HepG2 (cell line): ENCODE data around the gene PHF3. TPM values are rescaled to one million over a fixed set of nuclear protein-coding genes. Genes with fewer than 3 reads are reported as not detected.

ENCODE experiments used
- ARID3A ChIP-seq: IDR thresholded peaks from 2 replicates; pipeline ENCODE4 v1.6.1; 2012; ENCODE audit warnings: low read depth, low read length, improper control_type of control experiment
- CEBPZ ChIP-seq: IDR thresholded peaks from 2 replicates; pipeline ENCODE4 v1.6.1; 2012; ENCODE audit warnings: low read length, improper control_type of control experiment
- CENPT ChIP-seq: sonication (generic); formaldehyde crosslinking; IDR thresholded peaks from 2 replicates; pipeline ENCODE4 v1.8.0; 2022; ENCODE audit warnings: low read depth, mild to moderate bottlenecking, moderate library complexity, missing genetic modification reagents
- DBP ChIP-seq: sonication (generic); formaldehyde crosslinking; IDR thresholded peaks from 2 replicates; pipeline ENCODE4 v1.4.0; 2020; ENCODE audit warnings: missing genetic modification reagents; ENCODE audit errors: not compliant biosample characterization
- FOXA1 ChIP-seq, 2 experiments: fragments of 450-650 bp in 1 of 2; sonication (generic) in 1 of 2; formaldehyde crosslinking in 1 of 2; IDR thresholded peaks; 2 replicates each; pipeline versions ENCODE4 v1.4.0 to v1.6.1; 2016 to 2020; ENCODE audit warnings: missing genetic modification reagents in 1 of 2
- GZF1 ChIP-seq: sonication (generic); formaldehyde crosslinking; IDR thresholded peaks from 2 replicates; pipeline ENCODE4 v1.5.1; 2020; ENCODE audit warnings: mild to moderate bottlenecking, missing genetic modification reagents
- HOMEZ ChIP-seq: IDR thresholded peaks from 2 replicates; pipeline ENCODE4 v1.6.1; 2016; ENCODE audit warnings: low read depth
- JUND ChIP-seq: sonication (generic); formaldehyde crosslinking; IDR thresholded peaks from 2 replicates; pipeline ENCODE4 v1.8.0; 2022; ENCODE audit warnings: mild to moderate bottlenecking, missing genetic modification reagents
- MED8 ChIP-seq: sonication (generic); formaldehyde crosslinking; IDR thresholded peaks from 2 replicates; pipeline ENCODE4 v1.8.1; 2023; ENCODE audit warnings: mild to moderate bottlenecking, missing genetic modification reagents; ENCODE audit not compliant: insufficient replicate concordance
- MTF2 ChIP-seq: sonication (generic); formaldehyde crosslinking; IDR thresholded peaks from 2 replicates; pipeline ENCODE4 v1.5.0; 2020; ENCODE audit warnings: missing genetic modification reagents, borderline replicate concordance
- NFE2 ChIP-seq: sonication (generic); formaldehyde crosslinking; IDR thresholded peaks from 2 replicates; pipeline ENCODE4 v1.4.0; 2020; ENCODE audit warnings: missing genetic modification reagents
- RFXANK ChIP-seq: IDR thresholded peaks from 2 replicates; pipeline ENCODE4 v1.6.1; 2016
- RFXAP ChIP-seq: sonication (generic); formaldehyde crosslinking; IDR thresholded peaks from 2 replicates; pipeline ENCODE4 v1.4.0; 2020; ENCODE audit warnings: missing genetic modification reagents, borderline replicate concordance
- SMYD3 ChIP-seq: sonication (generic); formaldehyde crosslinking; IDR thresholded peaks from 2 replicates; pipeline ENCODE4 v1.8.1; 2023; ENCODE audit warnings: mild to moderate bottlenecking, missing genetic modification reagents
- ZNF160 ChIP-seq: sonication (generic); formaldehyde crosslinking; IDR thresholded peaks from 2 replicates; pipeline ENCODE4 v1.8.0; 2022; ENCODE audit warnings: mild to moderate bottlenecking, inconsistent platforms, missing genetic modification reagents
- ZNF282 ChIP-seq: fragments of 450-650 bp; IDR thresholded peaks from 2 replicates; pipeline ENCODE4 v1.6.1; 2018; ENCODE audit not compliant: partially characterized antibody
- ZNF317 ChIP-seq: sonication (generic); formaldehyde crosslinking; IDR thresholded peaks from 2 replicates; pipeline ENCODE4 v1.5.0; 2020; ENCODE audit warnings: mild to moderate bottlenecking, missing genetic modification reagents
- ZNF567 ChIP-seq: sonication (generic); formaldehyde crosslinking; IDR thresholded peaks from 2 replicates; pipeline ENCODE4 v1.8.1; 2023; ENCODE audit warnings: mild to moderate bottlenecking, missing genetic modification reagents, borderline replicate concordance
- ZNF777 ChIP-seq: sonication (generic); formaldehyde crosslinking; IDR thresholded peaks from 2 replicates; pipeline ENCODE4 v1.4.0; 2020; ENCODE audit warnings: missing genetic modification reagents
- ZSCAN29 ChIP-seq: sonication (generic); formaldehyde crosslinking; conservative IDR thresholded peaks from 2 replicates; pipeline ENCODE4 v1.4.0; 2020; ENCODE audit warnings: mild to moderate bottlenecking, missing genetic modification reagents
- polyA plus RNA-seq, 8 experiments: library from polyadenylated mRNA; depleted of rRNA in 3 of 8; stranded (reverse) in 7 of 8; unstranded in 1 of 8; fragments of >200 nt; fragmentation: Illumina TruSeq in 4 of 8; extraction: Trizol in 4 of 8; gene quantifications; 2 replicates each; pipeline versions ENCODE4 v1.2.1 to v1.2.3, GENCODE V29; 2011 to 2016; ENCODE audit warnings: low read depth in 4 of 8, missing spikeins in 1 of 8, mixed read lengths in 1 of 8; ENCODE audit not compliant: insufficient read depth in 1 of 8
- total RNA-seq, 5 experiments: library from RNA; depleted of rRNA; stranded (reverse); fragments of >200 nt; fragmentation: Illumina TruSeq; extraction: Trizol; gene quantifications; 2 replicates each; pipeline ENCODE4 v1.2.3, GENCODE V29; 2016; ENCODE audit warnings: low read depth in 1 of 5
- TF ChIP-seq, protein P1 (sequence below): sonication (generic); formaldehyde crosslinking; IDR thresholded peaks from 2 replicates; pipeline ENCODE4 v1.5.1; 2020; ENCODE audit warnings: missing genetic modification reagents, mild to moderate bottlenecking, borderline replicate concordance

PHF3 gene
- total and polyA plus RNA-seq, 2 of the 13 experiments (the other 11 are each of a cell fraction or from before 2014, with no cell fraction given), result 19.8 to 70.4 TPM

DNA sequence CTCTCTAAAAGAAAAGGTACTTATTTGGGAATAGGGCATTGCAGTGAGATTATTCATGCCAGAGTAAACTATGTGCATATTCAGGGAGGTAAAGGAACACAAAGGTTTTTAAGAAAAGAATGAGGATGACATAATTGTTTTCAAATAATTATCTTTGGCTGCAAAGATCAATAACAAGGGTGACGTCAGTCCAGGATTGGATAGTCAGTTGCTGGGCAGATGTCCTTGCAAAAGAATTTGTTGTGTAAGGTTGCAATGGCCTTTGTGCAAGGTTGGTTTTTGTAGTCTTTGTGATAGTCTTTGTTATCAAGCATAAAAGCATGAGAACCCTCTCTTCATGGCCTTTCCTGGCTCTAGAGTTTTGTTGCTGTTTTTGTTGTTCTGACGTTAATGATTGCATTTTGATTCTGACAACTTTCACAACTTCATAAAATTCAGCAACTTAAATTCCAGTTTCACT, 45.6 kb upstream of the PHF3 start (continued):
- TF ChIP-seq, protein P1, sequence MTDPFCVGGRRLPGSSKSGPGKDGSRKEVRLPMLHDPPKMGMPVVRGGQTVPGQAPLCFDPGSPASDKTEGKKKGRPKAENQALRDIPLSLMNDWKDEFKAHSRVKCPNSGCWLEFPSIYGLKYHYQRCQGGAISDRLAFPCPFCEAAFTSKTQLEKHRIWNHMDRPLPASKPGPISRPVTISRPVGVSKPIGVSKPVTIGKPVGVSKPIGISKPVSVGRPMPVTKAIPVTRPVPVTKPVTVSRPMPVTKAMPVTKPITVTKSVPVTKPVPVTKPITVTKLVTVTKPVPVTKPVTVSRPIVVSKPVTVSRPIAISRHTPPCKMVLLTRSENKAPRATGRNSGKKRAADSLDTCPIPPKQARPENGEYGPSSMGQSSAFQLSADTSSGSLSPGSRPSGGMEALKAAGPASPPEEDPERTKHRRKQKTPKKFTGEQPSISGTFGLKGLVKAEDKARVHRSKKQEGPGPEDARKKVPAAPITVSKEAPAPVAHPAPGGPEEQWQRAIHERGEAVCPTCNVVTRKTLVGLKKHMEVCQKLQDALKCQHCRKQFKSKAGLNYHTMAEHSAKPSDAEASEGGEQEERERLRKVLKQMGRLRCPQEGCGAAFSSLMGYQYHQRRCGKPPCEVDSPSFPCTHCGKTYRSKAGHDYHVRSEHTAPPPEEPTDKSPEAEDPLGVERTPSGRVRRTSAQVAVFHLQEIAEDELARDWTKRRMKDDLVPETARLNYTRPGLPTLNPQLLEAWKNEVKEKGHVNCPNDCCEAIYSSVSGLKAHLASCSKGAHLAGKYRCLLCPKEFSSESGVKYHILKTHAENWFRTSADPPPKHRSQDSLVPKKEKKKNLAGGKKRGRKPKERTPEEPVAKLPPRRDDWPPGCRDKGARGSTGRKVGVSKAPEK (CRISPR knock-in tag), result no peak
- TF ChIP-seq MED8 (CRISPR knock-in tag), result no peak
- TF ChIP-seq ZNF282, result no peak
- TF ChIP-seq ZNF777 (CRISPR knock-in tag), result no peak
- no peak; the same call in none of the 2 replicates for TF ChIP-seq ARID3A
- peak; percentile 96 for TF ChIP-seq JUND (CRISPR knock-in tag)
- TF ChIP-seq RFXANK, result peak; percentile 99
- no peak for TF ChIP-seq ZNF567 (CRISPR knock-in tag)
- TF ChIP-seq ZNF317 (CRISPR knock-in tag), result no peak
- no peak for TF ChIP-seq SMYD3 (CRISPR knock-in tag)
- TF ChIP-seq CEBPZ, result no peak
- no peak for TF ChIP-seq ZSCAN29
- TF ChIP-seq CENPT (CRISPR knock-in tag), result no peak
- no peak for TF ChIP-seq FOXA1 (IDR thresholded peaks at IDR 0.05)
- TF ChIP-seq FOXA1 (CRISPR knock-in tag; IDR thresholded peaks at IDR 0.05), result peak; percentile 69
- no peak for TF ChIP-seq ZNF160
- TF ChIP-seq MTF2 (CRISPR knock-in tag), result no peak
- no peak for TF ChIP-seq NFE2
- TF ChIP-seq GZF1 (CRISPR knock-in tag), result peak; percentile 37; the same call in 1 of the 2 replicates
- TF ChIP-seq RFXAP (CRISPR knock-in tag), result peak; percentile 100
- peak; percentile 96 for TF ChIP-seq HOMEZ (CRISPR knock-in tag)
- no peak for TF ChIP-seq DBP (CRISPR knock-in tag)
